HG03025 (cell line): Measurements from ENCODE around the gene HCFC1.
A peak's percentile ranks its signal among the peaks of the same experiment; 100 is the strongest.

ENCODE experiments used
- ATAC-seq: cut with Tn5 transposase; IDR thresholded peaks from one replicate; pipeline ENCODE4 v1.9.1; 2021; ENCODE audit warnings: mild to moderate bottlenecking, moderate library complexity; ENCODE audit not compliant: unreplicated experiment, low FRiP score

The HCFC1 gene

GRCh38 chrX:153926858-153927671 lies 44.6 kb downstream of the HCFC1 start:
- ATAC-seq = peak; percentile 41

GRCh38 chrX:153926552-153926857 lies 45.1 kb downstream of the HCFC1 start:
- ATAC-seq = no peak

DNA sequence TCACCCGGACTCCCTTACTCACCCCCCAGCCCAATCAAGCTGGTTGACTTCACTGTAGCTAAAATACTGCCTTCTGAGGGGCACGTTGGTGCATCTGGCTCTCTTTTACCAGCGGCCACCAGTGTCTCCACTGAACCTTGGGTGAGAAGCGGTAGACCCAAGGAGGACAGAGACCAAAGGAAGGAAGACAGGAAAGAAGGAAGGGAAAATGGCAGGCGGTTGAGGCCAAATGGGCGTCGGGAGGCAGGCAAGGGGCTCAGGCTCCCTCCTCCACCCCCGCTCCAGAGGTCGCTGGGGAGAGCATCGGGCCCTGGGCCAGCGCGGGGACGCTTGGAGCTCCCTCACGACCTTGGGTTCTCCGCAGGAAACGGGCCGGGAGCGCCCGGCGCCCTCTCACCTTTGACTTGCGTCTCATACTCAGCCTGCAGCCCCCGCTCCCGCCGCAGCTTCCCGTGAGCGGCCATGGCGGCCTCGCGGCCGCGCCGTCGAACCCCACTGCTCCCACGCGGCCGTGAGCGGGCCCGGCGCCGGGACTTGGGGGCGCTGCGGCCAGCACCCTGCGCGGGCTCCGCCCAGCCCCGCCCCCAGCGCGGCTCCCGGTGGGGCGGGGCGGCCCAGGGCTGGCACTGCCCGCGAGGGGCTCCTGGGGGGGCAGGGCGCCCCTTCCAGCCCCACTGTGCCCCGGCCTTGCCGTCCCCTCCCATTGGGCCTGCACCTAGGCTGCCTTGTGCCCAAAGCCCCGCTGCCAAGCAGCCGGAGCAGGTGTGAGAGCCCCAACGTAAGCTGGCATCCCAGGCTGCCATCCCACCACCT lies 45.7 kb downstream of the HCFC1 start, which contains the start of gene ARHGAP4:
Gene ARHGAP4 (minus strand): TSS at position 526 of the 813 bp plus-strand sequence. CDS start 62 bp downstream, at position 464.
- no peak for ATAC-seq

- no peak for ATAC-seq
Measured at GRCh38 chrX:153925387-153925738, 46.3 kb downstream of the HCFC1 start.

- ATAC-seq = no peak
Measured at GRCh38 chrX:153924149-153924861, 47.3 kb downstream of the HCFC1 start.

GRCh38 chrX:153922932-153923857 lies 48.4 kb downstream of the HCFC1 start:
- no peak for ATAC-seq

GRCh38 chrX:153921511-153922446 lies 49.8 kb downstream of the HCFC1 start:
- ATAC-seq = no peak

DNA sequence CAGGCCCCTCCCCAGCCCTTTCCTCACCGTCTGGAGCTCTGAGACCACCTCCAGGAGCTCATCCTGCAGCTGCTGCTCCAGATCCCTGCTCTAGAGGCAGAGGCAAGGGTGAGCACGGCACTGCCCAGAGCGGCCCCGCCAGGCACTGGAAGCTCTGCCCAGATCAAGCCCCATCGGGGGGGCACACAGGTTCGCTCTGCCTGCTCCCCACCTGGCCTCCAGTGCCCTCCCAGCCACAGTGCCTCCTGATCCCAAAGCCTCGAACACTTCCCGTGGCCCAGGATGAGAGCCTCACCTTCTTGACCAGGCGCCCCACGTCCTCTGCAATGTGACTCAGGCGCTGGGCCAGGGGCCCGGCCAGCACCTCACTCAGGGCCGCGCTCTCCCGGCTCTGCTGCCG lies 50.5 kb downstream of the HCFC1 start:
- ATAC-seq = no peak

GRCh38 chrX:153920546-153920945 lies 51.1 kb downstream of the HCFC1 start:
- ATAC-seq = no peak

- no peak for ATAC-seq
Measured at GRCh38 chrX:153919281-153919680, 52.3 kb downstream of the HCFC1 start.

DNA sequence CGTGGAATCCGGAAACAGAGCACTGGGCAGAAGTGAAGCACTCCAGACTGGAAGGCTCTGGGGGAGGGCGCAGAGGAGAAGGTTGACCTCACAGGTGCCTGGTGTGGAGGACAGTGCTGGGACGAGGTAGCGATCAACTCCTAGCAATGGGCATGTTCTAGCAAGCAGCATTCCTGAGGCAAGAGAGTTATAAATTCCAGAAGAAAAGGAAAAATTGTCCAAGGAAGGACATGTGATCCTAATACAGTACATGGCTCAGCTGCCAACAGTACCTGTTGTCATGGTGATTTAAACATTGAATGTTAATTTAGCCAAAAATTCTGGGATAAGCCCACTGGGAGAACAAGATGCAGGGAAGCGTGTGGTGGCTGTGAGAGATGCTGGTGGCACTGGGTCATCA lies 53.7 kb downstream of the HCFC1 start:
- no peak for ATAC-seq

GRCh38 chrX:153913701-153914100 lies 57.9 kb downstream of the HCFC1 start:
- no peak for ATAC-seq

- ATAC-seq = no peak
Measured at GRCh38 chrX:153913211-153913610, 58.4 kb downstream of the HCFC1 start.

- ATAC-seq = no peak
Measured at GRCh38 chrX:153911798-153912197, 59.8 kb downstream of the HCFC1 start.

DNA sequence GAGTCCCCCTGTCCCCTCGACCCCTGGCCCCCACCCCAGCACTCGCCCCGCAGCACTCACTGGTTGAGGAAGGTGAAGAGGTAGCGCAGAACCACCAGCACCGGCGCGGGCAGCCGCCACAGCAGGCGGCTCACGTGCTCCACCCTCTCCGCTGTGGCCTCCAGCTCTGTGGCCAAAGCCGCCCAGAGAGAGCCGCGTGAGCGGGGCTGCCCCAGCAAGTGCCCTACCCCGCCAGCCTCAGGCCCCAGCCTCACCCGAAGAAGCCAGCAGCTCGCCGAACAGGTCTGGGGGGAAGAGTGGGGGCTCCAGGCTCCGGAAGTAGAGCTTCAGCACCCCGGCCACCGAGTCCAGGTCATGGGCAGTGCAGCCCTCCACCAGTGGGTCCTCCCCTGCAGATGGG lies 61.2 kb downstream of the HCFC1 start:
- ATAC-seq = no peak

DNA sequence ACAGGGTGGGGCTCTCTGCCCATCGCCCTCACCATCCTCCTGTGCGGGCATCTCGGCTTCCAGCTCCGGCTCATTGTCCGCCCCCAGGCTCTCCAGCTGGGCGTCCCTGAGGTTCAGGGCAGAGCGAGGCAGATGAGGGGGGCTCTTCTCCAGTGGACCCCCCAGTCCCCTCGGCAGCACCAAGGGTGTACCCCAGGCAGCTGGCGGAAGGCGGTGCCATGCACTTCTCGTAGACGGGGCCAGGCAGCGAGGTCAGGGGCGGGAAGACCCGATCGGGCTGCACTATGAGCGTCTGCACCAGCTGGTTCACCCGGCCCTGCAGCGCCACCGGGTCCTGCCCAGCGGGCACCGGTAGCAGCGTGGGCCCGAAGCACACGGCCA lies 61.6 kb downstream of the HCFC1 start:
- ATAC-seq = no peak

DNA sequence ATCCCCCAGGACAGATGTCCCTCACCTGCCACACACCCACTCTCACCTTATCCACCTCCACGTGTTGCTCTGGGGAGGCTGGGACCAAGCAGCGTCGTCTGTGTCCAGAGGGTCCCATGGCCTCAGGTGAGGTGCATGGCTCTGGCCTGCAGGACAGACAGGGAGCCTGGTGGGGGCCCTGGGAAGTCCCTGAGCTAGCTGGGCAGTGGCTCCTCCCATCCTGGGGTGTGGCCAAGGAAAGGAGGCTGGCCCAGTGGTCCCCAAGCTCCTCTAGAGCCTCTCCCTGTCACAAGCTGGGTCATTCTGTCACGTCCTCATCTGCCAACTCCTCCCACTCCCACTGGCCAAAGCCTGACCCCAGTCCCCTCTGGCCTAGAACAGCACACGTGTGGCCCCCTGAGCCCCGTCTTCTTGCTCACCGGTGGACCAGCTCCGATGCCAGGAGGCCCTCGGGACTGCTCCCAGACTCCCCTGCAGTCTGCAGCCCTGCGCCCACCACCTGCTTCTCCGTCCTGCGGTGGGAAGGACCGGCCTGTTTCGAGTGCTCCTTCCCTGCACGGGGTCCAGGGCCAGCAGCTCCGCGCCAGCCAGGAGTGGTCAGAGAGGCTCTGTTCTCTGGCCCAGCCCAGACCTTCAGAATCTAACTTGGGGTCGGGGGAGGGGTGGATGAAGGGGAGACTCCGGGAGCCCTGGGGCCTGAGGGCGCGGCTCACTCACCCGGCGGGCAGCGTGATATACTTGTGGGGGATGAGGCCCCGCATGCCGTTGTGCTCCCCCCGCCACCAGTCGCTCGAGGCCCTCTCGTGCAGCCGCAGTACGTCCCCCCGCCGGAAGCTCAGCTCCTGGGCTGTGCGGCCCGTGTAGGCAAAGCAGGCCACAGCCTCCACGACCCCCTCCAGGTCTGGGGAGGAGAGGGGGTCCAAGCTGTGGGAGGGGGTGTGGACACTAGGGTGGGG lies 62.3 kb downstream of the HCFC1 start:
- no peak for ATAC-seq

GRCh38 chrX:153908219-153908860 lies 63.3 kb downstream of the HCFC1 start:
- no peak for ATAC-seq
